NB4 (cell line): ENCODE measurements around the gene SLC25A43.

Experiments used
- DNase-seq: peaks from one replicate; pipeline ENCODE4 v3.0.0; 2010; ENCODE audit warnings: low read depth
- H3K4me3 ChIP-seq: one replicate; pipeline ENCODE4 v1.5.1; 2011; ENCODE audit warnings: mild to moderate bottlenecking, low read depth, low read length, moderate library complexity
- CTCF ChIP-seq: IDR thresholded peaks from one replicate; pipeline ENCODE4 v1.5.1; 2012; ENCODE audit warnings: low read depth, low read length
- MAX ChIP-seq: IDR thresholded peaks from 2 replicates; pipeline ENCODE4 v1.6.1; 2011; ENCODE audit warnings: low read depth, low read length
- MYC ChIP-seq: IDR thresholded peaks from 2 replicates; pipeline ENCODE4 v1.6.1; 2011; ENCODE audit warnings: low read depth, low read length
- POLR2A ChIP-seq: IDR thresholded peaks from 2 replicates; pipeline ENCODE4 v1.6.1; 2011; ENCODE audit warnings: mild to moderate bottlenecking; ENCODE audit not compliant: insufficient read length; ENCODE audit errors: extremely low read depth

SLC25A43 gene

GRCh38 chrX:119500061-119500800, 101.1 kb downstream of the SLC25A43 start:
- no peak for DNase-seq
- TF ChIP-seq MAX = no peak
- no peak for TF ChIP-seq POLR2A
- TF ChIP-seq CTCF = no peak
- no peak for TF ChIP-seq MYC
- no peak overlapping the region for H3K4me3 ChIP-seq

GRCh38 chrX:119501511-119502148, 102.5 kb downstream of the SLC25A43 start:
- TF ChIP-seq POLR2A (no peak), MAX (no peak), CTCF (no peak), MYC (no peak)
- no peak overlapping the region for H3K4me3 ChIP-seq
- DNase-seq = no peak

GRCh38 chrX:119502727-119503483, 103.8 kb downstream of the SLC25A43 start:
- TF ChIP-seq MYC = no peak
- TF ChIP-seq CTCF = no peak
- no peak for TF ChIP-seq MAX
- TF ChIP-seq POLR2A = no peak
- no peak for DNase-seq

DNA sequence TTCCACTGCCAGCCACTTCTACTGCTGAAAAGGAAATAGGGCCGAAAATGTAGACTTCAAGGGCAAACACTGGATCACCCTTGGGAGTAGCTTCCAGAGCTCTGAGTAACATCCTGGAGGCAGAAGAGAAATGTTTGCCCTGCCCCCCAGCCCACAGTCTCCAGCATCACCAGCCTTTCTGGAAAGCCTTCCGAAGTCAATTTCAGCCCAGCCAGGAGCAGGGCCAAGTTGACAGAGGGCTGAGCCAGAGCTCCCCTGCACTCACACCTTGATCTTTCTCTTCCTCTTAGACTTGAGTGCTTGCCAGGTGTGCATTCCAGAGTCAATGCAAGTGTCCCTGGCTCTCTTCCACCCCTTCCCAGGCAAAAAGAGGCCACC, 104.3 kb downstream of the SLC25A43 start:
- TF ChIP-seq CTCF (no peak), POLR2A (no peak), MYC (no peak), MAX (no peak)
- DNase-seq = no peak
- no peak overlapping the region for H3K4me3 ChIP-seq

More at GRCh38 chrX:119502727-119503483, 103.8 kb downstream of the SLC25A43 start:
- no peak overlapping the region for H3K4me3 ChIP-seq
